Hindlimb muscle (tissue), 1 donor: ENCODE measurements around the gene CDHR5. TPM values are rescaled to one million over a fixed set of nuclear protein-coding genes. Genes with fewer than 3 reads are reported as not detected.

Experiments used
- DNase-seq: peaks from one replicate; pipeline ENCODE4 v3.0.0-alpha.2; 2013
- polyA plus RNA-seq: library from polyadenylated mRNA; unstranded; fragments of 120-200 nt; gene quantifications from one replicate; pipeline ENCODE4 v1.2.1, GENCODE V29; 2013; ENCODE audit not compliant: insufficient read length

Gene CDHR5
- polyA plus RNA-seq, 1 donor: 4.1 TPM

GRCh38 chr11:623349-623869 lies 1.3 kb downstream of the CDHR5 start:
- no peak for DNase-seq

- DNase-seq: no peak
Observed at GRCh38 chr11:621838-622237, 2.9 kb downstream of the CDHR5 start.

GRCh38 chr11:620935-621814 lies 3.6 kb downstream of the CDHR5 start:
- DNase-seq: no peak

- DNase-seq: no peak
Observed at GRCh38 chr11:620201-620600, 4.6 kb downstream of the CDHR5 start.

- no peak for DNase-seq
Observed at GRCh38 chr11:619628-620050, 5.1 kb downstream of the CDHR5 start.

- DNase-seq: no peak
Observed at GRCh38 chr11:618856-619627, 5.7 kb downstream of the CDHR5 start.

- no peak for DNase-seq
Observed at GRCh38 chr11:617912-618682, 6.7 kb downstream of the CDHR5 start.

- DNase-seq: no peak
Observed at GRCh38 chr11:617199-617911, 7.4 kb downstream of the CDHR5 start.

- DNase-seq: no peak
Observed at GRCh38 chr11:616320-617198, 8.2 kb downstream of the CDHR5 start.

GRCh38 chr11:615504-616319 lies 9.0 kb downstream of the CDHR5 start, which contains the start of gene IRF7:
Gene IRF7, minus strand, starts transcription at chr11:615950. Its CDS starts 586 bp downstream, at chr11:615364.
- DNase-seq: peak; percentile 94

- DNase-seq: no peak
Observed at GRCh38 chr11:614623-615503, 9.9 kb downstream of the CDHR5 start.

GRCh38 chr11:614021-614622 lies 10.6 kb downstream of the CDHR5 start:
- no peak for DNase-seq

- DNase-seq: no peak
Observed at GRCh38 chr11:613369-613968, 11.3 kb downstream of the CDHR5 start.

- DNase-seq: no peak
Observed at GRCh38 chr11:612961-613300, 11.8 kb downstream of the CDHR5 start.

- DNase-seq: peak; percentile 60
Observed at GRCh38 chr11:612201-612960, 12.4 kb downstream of the CDHR5 start.

- DNase-seq: no peak
Observed at GRCh38 chr11:611001-611996, 13.5 kb downstream of the CDHR5 start.
